GM18498 (cell line): ENCODE measurements around the gene A2ML1.
A peak's percentile ranks its signal among the peaks of the same experiment; 100 is the strongest.
"Not testable (repeated sequence)": the region's sequence is repeated elsewhere in the genome, so short reads cannot be mapped to it uniquely, and the experiment has no call there.

Source experiments
- ATAC-seq: cut with Tn5 transposase; IDR thresholded peaks from one replicate; pipeline ENCODE4 v1.9.1; 2021; ENCODE audit warnings: mild to moderate bottlenecking, moderate library complexity; ENCODE audit not compliant: unreplicated experiment

Gene A2ML1

DNA sequence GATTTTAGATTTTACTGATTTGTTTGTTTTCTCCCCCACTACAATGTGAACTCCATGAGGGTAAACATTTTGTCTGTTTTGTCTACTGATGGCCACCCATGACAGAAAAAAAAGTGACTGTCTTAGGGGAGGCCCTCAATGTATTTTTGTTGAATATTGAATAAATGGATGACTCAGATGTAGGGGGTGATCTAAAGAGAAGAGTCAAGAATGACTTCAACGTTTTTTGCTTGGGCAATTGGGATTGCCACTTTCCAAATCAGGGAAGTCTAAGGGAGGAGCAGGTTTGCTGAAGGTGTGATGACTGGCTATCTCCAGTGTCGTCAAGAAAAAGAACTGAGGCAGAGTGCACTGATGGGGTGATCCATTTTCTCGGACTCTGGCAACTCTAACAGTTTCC is 81.2 kb downstream of the A2ML1 start:
- no peak for ATAC-seq

DNA sequence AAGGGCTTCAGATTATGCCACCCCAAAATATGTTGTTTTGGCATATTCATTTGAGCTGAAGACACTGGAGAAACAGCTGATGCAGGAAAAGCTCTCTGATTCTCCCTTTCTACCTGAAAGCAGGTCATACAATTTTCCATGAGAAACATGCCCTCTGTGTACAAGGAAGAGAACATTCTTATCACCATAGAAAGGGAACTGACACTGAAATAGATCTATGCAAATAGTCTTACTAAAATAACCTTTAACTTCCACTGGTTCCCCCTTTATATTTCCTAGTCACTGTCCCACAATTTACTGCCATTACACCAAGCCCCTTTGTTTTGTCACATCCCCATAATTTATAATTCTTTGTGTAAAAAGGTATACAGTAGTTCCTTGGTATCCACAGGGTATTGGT is 82.2 kb downstream of the A2ML1 start:
- no peak for ATAC-seq

DNA sequence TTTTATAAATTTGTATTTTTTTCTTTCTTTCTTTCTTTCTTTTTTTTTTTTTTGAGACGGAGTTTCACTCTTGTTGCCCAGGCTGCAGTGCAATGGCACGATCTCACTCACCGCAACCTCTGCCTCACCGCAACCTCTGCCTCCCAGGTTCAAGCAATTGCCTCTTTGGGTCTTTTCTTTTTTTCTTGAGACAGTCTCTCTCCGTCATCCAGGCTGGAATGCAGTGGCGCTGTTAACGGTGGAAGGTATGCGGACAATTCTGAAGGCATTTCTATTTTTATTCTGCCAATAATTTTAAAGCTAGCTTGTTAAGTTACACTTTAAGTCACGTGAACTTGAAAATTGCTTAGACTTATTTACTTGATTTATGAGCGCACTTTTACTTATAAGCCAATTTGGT is 83.1 kb downstream of the A2ML1 start:
- ATAC-seq = no peak

DNA sequence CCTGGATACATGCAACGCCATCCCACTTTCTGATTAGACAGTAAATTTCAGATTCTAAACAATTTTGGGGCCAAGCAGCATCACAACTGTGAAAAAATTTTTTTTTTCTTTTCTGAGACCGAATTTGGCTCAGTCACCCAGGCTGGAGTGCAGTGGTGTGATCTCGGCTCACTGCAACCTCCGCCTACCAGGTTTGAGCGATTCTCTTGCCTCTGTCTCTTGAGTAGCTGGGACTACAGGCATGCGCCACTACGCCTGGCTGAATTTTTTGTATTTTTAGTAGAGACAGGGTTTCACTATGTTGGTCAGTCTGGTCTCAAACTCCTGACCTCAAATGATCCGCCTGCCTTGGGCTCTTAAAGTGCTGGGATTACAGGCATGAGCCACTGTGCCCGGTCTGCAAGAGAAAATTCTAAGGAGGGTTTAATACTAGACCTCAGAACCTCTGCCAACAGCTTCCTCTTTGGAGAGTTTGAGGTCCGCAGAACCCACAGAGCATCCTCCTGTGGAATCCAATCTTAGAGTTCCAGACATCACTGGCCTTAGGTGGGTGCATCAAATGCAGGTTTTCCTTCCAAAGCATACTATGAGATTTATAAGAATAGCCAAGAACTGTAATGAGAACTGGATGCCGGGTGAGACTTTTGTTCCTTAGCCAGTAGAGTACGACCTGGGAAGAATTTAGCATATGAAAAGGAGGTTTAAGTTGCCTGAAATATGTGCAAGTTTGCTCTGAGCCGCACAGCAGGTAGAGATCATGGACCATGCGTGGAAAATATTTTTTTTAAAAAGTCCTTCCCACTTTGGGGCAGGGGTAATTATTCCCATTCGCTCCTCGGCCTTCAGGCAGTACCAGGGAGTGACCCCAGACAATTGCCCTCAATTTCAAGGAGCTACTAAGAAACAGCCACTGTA is 84.1 kb downstream of the A2ML1 start:
- ATAC-seq = no peak

DNA sequence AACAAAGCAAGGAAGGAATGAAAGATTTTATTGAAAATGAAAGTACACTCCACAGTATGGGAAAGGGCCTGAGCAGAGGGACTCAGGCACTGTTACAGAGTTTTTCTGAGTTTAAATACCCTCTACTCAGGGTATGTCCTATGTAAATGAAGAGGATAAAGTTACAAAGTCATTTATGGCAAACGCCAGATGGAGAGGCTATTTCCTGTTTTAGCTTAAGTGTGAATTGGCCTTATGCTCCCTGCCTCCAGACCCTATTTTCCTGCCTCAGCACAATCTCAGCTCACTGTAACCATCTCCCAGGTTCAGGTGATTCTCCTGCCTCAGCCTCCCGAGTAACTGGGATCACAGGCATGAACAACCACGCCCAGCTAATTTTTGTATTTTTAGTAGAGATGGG is 85.1 kb downstream of the A2ML1 start:
- ATAC-seq = no peak

DNA sequence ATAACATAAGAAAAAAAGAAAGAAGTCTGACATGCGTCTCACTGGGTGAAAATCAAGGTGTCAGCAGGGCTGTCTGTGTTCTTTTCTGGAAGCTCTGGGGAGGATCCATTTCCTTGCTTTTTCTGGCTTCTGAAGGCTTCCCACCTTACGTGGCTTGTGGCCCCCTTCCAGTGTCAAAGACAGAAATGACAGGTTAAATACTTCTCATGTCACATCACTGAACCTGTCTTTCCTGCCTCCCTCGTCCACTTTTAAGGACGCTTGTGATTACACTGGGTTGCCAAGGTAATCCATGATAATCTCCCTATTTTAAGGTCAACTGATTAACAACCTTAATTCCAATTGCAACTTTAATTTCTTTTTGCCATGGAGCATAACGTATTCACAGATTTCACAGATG is 87.3 kb downstream of the A2ML1 start:
- ATAC-seq = no peak

DNA sequence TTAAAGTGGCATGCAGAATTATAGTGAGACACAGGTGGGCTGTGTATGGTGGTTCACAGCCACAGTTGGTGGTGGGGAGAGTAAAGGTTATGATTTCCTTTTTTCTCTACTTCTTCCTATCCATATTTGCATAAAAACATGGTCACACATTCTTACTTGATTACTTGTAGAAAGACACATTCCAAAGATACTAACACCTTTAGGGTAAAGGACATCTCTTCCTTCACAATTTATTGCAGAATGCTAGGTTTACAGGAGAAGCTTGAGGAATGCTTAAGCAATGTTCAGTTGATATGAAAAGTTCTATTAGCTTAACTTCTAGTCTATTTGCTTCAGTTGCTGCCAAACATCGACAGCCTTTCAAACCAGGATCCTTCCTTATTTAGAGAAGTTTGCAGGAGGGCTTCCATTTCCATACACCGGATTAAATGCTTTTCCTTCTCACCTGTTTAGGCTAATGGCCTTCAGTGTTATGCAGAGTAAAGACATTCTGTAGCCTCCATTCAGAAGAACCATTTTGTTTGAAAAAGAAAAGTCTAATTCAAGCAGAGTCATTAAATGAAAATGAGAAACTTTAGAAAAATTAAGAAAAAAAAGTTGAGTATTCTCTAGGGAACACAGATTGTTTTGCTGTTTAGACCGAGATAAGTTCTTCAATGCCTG is 89.3 kb downstream of the A2ML1 start:
- ATAC-seq = no peak

DNA sequence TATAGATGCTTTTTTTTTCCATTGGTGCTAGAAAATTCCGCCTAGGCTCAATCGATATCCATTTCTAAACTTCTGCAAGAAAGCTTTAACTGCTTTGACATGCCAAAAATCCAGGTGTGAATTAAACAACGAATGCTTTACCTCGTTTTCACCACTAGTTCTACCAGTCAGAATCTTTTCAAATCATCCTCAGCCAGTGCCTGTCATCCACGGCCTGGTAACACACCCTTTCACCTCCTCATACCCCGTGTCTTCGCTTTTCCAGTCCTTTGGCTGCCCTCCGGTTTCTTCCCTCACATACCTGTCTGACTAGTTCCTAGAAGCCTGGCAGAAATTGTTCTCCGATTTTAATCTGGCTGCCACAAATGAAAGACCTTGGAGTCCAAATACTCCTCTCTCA is 90.5 kb downstream of the A2ML1 start:
- no peak for ATAC-seq

DNA sequence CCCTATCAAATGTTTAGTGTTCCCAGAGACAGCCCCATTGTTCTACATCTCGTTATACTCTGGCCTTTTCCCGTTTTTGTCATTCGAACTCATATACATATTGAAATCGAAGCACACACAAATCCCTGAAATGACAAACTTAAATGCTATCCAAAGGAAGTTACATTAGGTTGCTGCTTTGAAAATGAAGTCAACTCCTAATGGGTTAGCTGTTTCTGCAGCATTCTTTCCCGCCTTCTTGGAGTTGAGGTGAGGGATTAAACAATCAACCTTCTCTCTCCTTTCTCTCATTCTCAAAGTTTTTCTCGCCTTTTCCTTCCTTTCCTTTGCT is 91.2 kb downstream of the A2ML1 start:
- ATAC-seq = no peak

DNA sequence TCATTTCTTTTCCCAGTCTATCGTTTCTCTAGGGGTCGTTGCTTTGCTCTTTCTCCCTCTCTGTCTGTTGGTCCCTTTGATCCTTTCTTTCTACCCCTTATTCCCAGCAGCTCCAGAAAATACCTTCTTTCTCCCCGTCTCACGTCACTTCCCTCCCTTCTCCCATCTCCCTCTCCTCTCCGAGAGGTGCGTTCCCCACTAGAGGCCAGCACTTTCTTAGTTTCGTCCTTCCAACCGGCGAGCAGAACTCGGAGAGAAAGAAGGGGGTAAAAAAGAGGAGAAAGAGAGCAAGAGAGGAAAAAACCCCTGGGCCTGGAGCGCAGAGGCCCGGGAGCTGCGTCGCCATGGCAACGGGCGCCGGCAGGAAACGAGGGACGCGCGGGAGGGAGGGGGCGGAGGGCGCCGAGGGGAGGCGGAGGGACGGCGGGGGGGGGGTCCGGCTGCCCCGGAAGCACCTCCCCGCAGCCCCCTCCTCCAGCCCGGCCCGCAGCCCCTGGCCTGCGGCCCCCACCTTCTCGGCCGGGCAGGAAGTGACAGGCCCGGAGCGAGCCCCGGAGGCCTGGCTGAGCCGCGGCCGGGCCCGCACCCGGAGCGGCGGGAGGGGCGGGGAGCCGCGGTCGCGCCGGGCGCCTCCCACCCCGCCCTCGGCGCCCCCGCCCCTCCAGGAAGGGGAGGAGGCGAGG is 91.8 kb downstream of the A2ML1 start, which contains the start of gene PHC1:
PHC1 (plus strand) TSS at position 477 of the 683 bp plus-strand sequence. CDS start 3,169 bp downstream, outside the sequence.
- peak; percentile 78 for ATAC-seq

DNA sequence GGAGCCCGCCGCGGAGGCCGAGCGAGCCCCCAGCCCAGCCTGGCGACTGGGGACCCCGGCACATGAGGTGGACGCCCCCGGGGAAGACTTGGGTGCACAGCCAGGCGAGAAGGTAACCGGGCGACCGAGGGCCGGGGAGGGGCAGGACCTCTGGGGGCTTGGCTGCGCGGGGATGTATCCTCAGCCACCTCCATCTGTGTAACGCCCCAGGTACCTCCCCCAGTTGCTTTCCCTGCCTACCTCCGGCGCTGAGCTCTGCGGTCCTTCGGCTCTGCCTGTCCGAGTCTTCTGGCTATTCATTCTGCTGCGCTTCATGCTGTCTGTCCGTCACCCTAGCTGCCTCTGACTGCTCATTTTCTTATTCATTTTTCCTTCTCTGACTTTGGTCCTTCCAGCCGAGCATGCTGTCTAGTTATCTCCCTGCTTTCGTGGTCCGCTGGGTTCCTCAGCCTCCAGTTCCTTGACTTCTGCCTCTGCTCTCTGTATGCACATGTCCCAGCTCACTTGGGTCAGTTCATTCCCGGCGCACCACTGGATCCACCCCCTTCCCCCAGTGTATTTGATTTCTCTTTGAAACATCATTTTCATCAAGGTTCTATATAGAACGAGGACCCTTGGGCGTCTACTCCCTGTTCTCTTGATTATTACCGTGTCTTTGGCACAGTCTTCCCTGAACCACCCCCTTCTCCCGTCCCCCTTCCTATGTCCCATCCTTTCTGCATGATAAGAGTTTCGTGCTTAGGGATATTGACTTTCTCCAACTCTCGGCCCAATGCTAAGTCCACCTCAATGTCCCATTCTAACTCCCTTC is 92.5 kb downstream of the A2ML1 start:
- ATAC-seq = peak; percentile 85

DNA sequence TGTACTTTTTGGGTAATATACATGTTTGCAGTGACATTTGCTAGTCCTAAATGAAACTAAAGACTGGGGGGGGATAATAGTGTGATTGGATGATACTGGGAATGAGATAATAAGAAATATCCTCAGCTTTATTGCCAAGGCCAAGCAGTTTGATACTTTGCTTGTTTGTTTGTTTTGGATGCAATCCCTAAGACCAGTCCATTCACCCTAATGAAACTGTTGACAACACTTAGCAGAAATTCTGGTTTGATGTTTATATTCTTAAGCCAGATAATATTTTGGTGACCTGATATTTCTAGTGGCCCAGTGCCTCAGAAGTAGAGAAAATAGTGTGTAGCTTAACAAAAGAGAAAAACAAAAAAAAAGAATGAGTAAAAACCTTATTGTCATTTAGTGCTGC is 93.7 kb downstream of the A2ML1 start:
- no peak for ATAC-seq

DNA sequence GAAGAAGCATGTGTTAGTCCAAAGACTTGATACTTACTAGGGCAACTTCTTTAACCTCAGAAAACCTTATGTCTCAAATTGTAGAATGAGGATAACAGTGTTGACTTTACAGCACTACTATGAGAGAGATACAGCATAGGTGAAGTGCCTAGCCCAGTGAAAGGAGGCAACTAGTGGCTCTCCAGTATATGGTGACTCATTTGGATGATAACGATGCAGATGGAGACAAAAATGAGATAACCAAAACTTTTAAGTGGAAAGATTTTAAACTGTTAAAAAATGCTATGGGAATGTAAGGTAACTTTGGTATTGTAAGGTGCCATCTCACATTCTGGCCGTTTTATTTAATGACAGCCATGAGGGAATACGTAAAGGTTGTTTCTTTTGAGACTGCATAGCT is 94.6 kb downstream of the A2ML1 start:
- no peak for ATAC-seq

DNA sequence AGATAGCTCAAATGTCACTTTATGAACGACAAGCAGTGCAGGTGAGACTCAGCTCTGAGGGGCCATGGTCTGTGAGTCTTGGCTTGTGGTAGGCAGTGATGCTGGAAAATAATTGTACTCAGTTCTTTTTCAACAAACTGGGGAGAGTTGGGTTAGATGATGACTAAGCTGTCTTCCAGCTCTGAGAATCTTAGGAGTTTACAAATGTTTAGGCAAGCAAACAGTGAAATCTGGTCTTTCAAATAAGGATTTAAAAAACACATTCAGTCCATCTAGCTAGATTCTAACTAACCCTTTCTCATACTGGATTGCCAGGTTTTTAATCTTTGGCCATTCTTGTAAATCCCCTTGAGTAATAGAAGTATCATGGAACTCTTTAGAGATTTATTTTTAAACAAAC is 95.3 kb downstream of the A2ML1 start:
- no peak for ATAC-seq

DNA sequence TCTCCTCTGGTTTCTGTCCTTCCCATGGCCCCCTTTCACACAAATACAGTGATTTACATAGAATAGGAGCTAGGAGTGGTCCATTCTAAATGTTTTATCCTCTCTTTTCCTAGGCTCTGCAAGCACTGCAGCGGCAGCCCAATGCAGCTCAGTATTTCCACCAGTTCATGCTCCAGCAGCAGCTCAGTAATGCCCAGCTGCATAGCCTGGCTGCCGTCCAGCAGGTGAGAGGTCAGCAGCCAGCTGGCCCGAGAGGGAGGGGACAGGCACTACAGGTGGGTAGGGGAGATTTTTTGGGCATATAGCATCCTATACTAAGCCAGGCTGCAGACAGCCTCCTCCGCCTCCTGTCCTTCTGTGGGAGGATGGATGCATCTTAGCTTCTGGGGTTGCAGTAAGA is 97.2 kb downstream of the A2ML1 start:
- not testable (repeated sequence) for ATAC-seq

DNA sequence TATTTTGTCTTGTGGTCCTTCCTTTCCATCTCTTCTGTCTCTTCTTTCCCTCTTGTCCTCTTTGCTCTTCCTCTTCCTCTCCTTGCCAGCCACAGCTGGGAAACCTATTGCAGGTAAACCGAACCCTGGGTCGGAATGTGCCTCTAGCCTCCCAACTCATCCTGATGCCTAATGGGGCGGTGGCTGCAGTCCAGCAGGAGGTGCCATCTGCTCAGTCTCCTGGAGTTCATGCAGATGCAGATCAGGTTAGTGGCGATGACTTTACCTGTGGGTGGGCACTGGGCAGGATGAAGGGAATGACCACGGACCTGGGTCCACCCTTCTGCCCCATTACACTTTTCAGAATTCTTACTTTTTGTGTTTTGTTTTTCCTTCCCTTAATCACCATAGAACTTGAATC is 100.1 kb downstream of the A2ML1 start:
- no peak for ATAC-seq
